Esophagus muscularis mucosa (tissue), 3 donors: ENCODE results near the gene NEU4.

Source experiments
- CTCF ChIP-seq, 3 experiments: fragments of 200-600 bp in 2 of 3; fragments of 450-650 bp in 1 of 3; sonication (generic) in 2 of 3; IDR thresholded peaks; one replicate each; pipeline ENCODE4 v1.5.1; 2017 to 2019; ENCODE audit warnings: antibody characterized with exemption in 3 of 3, mild to moderate bottlenecking in 2 of 3, moderate library complexity in 1 of 3
- POLR2A ChIP-seq: fragments of 450-650 bp; IDR thresholded peaks from one replicate; pipeline ENCODE4 v1.6.1; 2017; ENCODE audit warnings: antibody characterized with exemption, moderate library complexity, mild to moderate bottlenecking, low read depth
- POLR2AphosphoS5 ChIP-seq, 2 donors: sonication (generic); formaldehyde crosslinking; IDR thresholded peaks; one replicate each; pipeline ENCODE4 v1.6.1; 2017; ENCODE audit warnings: antibody characterized with exemption in 2 of 2

GRCh38 chr2:241816431-241817121, 7.6 kb downstream of the NEU4 start:
- no peak for TF ChIP-seq CTCF (IDR thresholded peaks at IDR 0.05)
- no peak for TF ChIP-seq POLR2AphosphoS5 (IDR thresholded peaks at IDR 0.05)
- TF ChIP-seq POLR2A: no peak
